ENCODE data around the gene ANKS6.

Gene ANKS6

DNA sequence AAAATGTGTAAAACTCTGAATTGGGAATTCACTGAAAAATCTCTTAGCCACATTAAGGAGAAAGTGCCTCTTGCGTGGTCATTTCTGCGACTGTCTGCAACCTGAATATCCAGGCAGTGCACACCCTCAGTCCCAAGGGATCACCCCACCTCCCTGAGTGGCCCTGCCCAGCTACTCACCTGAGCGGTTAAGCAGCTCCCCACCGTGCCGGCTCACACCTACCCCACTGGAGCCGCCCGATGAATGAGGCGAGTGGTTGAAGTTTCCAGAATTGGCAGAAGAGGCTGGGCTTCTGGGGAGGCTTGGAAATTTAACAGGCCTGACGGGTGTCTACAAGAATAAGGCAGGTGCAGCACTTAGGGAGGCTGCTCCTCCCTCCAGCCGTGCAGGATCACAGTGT is 25.6 kb downstream of the ANKS6 start:
- DNase-seq: no peak

DNA sequence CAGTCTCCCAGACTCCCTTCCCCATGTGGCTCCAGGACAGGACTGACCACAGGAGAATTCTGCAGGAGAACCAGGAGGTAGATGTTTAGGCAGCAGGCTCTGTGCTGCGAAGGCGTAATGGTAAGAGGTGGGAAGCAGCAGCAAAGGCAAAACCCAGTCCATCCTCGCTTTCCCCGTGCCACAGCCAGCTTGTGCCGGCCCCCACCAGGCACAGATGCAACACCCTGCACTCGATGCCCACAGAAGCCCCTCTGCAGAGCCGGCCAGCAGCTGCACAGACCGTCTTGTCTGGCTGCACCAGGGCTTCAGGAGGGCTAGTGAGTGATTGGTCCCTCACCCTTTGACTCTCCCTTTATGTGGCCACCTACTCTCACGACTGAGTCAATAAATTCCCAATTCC is 28.0 kb downstream of the ANKS6 start:
- DNase-seq: no peak

DNA sequence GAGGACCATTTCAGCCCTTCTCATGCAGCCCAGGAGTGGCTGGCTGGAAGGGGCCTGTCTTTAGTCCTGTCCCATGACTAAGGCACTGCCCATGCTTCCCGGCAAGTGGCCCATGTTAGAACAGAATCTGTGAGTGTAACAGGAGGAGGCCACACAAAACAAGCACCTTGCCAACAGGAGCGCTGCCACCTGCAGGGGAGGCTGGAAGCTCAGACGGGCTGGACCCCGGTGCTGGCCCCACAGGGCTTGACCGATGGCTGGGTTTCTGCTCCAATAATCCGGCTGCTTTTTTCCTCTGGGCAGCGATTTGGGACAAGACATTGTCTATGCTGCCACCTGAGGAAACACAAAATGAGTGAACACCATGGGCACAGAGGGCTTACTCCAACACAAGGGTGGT is 28.4 kb downstream of the ANKS6 start:
- no peak for DNase-seq

DNA sequence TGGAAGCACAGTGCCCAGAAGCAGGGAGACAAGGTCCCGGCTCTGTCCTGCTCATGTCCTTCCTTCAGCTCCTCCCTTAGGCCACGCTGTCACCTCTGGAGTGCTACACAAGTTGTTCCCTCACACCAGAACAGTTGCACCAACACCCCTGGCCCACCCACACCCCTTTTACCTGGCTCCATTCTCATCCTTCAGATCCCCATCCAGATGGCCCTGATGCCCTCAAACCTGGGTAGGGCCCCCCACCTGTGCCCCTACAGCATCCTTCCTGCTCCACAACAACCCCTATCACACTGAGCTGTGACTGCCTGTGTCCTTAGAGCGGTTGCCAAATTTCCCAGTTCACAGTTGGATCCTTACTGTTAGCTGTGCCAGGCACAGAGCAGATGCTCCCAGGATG is 29.2 kb downstream of the ANKS6 start:
- no peak for DNase-seq

DNA sequence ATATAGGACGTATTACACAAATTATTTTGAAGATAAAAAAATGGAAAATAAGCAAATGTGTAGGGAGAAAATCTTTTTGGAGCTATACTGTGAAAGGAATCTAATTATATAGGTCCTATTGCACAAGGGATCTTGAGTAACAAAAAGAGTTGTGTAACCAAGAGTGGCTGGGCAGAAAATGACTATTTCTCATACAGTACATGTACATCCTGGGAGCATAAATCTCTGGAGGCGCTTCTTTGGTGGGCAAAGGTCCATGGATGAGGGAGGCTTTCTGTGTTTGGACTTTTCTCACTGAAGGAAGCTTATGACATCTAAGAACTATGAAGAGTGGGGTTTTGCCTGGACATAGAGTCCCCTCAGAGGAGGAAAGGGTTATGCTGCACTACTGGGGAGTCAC is 29.8 kb downstream of the ANKS6 start:
- DNase-seq: no peak

DNA sequence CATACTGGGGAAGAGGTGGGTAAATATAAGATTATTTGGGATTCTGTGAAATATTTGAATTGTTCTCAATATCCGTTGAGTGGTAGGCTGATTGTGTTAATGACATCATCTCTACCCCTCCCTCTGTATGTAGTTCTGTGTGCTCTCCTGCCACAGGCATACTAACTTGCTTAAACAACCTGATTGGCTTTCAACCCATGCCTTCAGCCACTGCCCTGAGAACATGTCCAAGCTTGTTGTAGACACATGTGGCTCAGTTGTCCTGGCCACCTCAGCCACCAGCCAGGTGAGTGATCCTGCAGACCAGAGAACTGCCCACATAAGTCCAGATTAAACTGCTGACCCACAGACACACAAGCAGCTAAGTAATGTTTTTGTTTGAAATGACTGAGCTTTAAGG is 31.1 kb downstream of the ANKS6 start:
- DNase-seq: no peak

DNA sequence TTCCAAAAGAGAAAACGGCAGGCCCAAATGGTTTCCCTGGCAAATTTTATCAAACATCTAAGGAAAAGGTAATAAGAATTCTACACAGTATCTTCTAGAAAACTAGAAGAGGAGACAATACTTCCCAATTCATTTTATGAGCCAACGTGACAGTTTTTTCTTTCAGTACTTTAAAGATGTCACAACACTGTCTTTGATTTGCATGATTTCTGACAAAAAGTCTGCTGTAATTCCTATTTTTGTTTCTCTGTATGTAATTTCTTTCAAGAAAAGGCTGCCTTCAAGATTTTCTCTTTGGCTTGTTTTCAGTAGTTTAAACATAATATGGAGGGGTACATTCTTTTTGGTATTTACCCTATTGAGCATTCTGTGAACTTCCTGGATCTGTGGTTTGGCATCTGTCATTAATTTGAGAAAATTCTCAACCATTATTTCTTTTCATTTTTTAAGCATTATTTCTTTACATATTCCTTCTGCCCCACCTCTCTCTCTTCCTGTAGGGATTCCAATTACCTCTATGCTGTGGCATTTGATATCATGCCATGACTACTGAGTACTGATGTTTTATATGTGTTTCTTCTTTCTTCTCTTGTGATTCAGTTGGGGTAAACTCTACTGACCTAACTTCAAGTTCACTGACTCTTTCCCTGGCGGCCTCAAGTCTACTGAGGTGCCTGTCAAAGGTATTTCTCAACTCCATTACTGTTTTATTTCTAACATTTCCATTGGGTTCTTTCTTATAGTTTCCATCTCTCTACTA is 32.2 kb downstream of the ANKS6 start:
- DNase-seq: no peak

DNA sequence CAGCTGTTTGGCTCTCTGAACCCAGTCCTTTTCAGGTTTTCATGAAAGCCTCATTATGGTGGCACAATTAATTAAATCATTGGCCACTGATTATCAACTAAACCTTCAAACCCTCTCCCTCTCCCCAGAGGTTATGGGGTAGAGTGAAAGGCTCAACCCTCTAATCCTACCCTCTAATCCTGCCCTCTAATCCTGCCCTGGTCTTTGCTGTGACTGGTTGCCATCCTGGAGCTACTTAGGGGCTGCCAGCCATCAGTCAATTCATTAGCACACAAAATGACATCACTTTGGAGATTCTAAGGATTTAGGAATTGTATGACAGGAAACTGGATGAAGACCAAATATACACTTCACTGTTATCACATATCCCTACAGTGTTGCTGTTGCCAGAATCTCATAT is 36.1 kb downstream of the ANKS6 start:
- no peak for DNase-seq

DNA sequence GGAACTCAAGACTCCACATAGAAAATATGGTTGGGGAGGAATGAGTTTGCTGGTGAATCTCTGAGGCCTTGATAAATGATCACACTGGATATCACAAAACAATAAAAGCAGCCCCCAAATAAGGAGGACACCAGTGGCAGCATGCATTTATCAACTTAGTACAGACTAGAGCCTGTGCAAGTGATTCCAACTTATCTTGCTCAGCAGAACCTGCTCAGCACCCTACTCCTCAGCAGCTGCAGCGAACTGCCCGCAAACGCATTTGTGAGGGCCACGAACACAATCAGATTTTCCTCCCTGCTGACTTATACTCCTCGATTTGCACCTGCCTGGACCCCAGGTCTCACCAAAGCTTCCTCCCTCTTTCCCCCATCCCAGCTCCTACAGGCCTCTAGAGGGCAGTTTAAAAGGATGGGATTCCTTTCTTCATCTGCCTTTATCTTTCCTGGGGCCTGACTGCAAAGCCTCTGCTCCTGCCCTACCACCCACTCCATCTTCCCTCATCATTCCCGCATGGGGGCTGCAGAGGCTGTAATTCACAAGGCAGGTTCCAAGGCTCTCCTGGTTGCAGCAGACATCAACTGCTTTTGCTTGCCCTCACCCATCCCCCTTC is 41.2 kb downstream of the ANKS6 start:
- DNase-seq: no peak

DNA sequence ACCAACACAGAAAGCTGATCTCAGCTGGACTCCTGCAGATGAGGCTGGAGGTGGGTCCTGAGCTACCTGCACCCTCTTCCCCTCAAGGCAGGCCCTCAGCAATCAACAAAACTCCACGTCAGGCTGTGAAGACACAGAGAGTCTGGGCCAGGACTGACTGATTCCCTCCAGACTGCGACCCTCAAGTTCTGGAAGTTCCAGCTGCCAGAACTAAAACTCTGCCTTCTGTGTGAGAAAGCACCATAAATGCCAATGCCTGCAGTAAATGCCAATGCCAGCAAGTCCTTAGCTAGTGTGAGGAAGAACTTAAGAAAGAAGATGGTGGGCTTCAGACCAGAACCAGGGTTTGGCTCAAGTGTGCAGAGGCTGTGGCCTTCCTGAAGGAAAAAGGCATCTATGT is 45.1 kb downstream of the ANKS6 start:
- DNase-seq: no peak

DNA sequence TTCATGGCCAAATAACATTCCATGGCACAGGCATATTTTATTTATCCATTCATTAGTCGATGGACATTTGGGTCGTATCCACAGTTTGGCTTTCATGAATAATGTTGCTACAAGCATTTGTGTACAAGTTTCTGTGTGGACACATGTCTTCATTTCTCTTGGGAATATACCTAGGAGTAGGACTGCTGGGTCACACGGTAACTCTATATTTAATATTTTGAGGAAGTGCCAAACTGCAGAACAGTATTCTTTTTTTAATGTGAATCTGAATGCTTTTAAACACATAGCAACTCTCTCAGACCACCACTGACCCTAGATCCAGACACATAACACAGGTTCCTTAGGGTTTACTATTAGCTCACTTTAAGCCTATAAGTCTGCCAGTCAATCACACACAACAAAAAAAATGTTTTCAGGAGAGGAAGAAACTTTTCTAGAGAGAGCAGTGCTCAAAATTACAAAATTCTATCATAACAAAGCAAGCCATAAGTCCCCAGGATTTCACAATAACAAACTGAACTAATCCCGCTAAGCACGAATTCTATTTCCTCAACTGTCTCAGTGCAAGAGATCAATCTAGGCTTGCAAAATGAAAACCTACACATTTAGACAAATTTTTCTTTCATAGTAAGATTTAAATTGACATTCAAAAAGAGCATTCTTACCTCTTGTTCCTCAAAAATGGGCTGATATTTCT is 45.8 kb downstream of the ANKS6 start:
- DNase-seq: no peak

DNA sequence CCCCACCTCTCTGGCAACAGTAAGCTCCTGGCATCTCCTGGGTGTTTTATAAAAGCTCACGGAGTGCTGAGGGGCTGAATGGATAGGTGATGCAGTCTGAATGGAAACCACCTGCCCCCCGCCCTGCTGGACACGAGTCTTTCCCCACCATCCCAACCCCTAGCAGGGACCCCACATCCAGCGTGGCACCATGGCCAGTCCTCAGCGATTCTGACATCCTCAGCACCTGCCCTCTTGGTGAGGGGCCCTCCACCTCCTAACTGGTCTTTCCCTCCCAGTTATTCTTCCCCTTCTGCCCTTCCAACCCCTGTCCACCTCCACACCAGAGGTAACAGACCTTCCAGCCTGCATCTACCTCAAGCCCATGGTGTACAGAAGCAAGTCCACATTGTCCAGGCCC is 48.9 kb downstream of the ANKS6 start:
- no peak for DNase-seq

DNA sequence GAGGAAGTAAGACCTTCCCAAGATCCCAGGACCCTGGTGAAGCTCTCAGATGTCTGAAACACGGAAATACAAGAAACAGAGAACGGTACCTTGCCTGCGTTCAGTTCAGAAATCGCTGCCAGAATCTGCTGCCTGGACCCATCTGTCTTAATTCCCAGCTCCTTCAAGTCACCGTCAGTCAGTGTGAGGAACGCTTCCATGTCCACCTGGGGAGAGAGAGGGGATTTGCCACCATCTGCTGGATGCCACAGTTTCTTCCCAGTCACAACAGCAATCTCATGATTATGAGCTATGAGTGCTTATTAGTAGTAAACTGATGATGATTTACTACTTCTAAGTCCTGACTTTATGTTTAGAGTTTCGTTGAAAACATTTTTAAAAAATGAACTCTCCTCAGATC is 50.9 kb downstream of the ANKS6 start:
- no peak for DNase-seq

DNA sequence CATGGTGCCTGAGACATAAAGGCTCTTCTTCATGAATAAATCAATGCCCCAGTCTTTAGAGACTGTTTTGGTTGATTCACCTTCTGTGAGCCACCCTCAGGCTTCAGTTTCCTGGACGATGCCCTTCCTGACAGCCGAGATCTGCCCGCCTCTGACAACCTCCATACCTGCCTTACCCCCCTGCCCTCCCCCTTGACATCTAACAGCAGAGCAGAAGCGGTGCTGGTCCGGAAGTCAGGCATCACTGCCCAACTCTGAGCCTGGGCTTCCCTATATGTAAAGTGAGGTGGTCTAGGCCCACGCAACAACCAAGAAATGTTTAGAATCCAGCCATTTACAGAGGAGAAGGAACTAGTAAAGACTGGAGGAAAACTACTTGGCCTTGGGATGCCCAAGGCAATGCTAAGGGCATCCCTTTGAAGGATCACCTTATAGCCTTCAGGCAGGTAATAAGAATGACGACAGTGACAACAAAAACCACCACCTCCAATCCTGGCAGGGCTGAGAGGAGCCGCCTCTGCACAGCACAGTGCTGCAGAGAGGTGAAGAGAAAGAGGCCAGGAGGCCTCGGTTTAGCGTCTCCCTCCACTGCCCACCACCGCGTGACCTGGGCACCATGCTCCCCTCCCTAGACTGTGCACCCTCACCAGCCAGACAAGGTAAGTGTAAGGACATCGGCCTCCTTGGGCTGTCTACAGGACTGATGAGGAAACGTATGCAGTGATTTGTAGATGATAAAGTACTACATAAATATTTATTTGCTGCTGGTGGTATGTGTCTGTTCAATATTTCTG is 52.3 kb downstream of the ANKS6 start:
- no peak for DNase-seq

DNA sequence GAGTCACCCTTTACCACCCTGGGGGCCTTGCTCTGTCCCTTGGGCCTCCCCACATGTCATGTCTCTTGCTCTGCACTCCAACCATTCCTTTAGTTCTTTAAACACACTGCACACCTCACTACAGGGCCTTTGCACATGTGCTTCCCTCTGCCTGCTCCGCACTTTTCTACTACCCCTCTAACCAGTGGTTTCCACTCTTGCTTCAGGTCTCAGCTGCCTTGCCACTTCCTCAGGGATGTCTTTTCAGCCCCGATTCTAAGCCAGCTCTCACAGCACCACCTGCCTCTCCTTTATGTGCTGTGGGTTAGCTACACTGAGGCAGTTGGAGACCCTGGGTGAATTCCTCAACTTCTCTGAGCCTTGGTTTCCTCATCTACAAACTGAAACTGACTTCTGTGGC is 53.0 kb downstream of the ANKS6 start:
- no peak for DNase-seq

DNA sequence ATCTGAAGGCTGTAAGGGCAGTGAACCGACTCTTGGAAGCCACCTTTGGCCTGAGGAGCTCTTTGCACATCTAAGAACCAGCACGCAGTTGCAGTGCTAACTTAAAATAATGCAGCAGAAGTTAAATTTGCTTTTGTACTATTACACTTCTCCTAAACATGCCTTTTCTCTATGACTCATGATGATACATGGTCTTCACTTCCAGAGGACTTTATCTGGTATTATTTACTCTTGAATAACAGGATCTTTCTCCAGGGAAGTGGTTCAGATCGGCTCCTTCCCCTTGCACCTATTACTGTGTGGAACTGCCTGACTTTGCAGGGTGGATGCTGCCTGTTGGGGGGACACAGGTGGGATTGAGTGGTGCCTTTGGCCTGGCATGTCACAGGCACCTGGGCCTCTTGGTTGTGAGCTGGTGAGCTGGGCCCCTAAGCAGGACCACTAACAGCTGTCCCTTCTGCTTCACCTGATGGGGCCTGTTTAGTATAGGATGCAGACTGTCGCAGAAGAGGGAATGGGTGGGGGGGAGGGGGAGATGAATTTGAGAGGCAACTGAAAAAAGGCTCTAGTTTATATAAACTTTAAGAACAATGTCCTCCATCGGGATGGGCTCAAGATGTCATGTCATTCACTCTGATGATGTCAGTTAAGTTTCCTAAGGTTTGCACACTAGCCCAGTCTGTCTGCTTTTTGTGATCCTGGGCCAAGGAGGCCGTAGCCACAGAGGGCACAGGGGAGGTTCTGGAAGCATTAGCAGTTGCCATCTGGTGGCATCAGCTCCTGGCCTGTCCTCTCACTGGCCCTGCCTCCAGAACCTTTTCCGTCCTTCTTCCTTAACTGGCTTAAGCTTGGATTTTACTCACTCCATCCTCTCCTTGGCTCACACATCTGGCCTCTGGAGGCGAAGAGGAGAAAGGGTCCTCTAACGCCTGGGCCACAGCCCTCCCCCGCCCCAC is 53.8 kb downstream of the ANKS6 start:
- DNase-seq: no peak

DNA sequence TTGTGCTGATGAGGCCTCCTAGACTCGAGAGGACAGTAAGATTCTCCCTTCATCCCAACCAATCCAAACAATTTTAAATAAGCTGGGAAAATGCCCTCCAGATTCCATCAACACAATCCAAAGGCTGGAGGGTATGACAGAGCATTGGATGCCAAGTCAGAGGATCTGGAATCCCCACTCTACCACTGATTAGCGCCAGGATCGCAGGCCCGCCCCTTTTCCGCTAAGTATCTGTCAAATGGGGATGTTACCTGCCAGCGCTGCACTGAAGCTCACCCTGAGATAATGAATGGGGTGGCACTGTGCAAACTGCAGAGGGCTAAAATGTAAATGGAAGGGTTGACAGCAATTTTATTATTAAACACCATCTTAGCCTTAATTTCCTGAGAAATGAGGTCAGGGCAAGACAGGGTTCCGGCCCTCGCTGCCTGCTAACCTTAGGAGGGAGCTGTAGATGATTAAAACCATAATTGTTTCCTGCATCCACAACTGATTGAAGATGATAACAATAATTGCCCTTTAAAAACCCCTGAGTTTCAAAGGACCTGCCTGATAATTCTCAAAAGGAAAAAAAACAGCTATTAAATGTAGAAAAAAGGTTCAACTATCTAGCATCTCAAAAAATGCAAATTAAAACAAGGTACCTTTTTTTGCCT is 56.0 kb downstream of the ANKS6 start:
- DNase-seq: no peak

DNA sequence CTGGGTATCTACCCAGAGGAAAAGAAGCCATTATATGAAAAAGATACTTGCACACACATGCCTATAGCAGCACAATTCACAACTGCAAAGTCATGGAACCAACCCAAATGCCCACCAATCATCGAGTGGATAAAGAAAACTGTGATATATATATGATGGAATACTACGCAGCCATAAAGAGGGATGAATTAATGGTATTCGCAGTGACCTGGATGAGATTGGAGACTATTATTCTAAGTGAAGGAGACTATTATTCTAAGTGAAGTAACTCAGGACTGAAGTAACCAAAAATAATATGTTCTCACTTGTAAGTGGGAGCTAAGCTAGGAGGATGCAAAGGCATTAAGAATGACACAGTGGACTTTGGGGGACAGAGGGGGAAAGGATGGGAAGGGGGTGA is 57.6 kb downstream of the ANKS6 start:
- no peak for DNase-seq

DNA sequence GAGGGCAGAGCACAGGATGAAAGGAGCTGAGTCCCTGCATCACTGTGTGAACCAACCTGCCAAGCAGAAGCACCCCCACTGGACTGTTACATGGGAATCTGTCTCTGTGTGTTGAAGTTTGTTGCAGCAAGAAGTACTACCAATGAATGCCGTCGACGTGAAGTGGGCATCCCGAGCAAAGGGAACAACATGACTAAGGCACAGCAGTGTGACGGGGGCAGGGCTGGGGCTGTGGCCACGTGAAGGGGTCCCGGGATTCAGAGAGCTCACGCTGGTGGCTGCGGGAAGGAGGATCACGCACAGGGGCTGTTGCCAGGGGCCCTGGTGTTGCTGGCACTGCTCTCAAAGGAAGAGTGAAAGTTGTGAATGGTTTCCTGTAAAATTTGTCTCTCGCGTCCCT is 60.1 kb downstream of the ANKS6 start:
- no peak for DNase-seq

DNA sequence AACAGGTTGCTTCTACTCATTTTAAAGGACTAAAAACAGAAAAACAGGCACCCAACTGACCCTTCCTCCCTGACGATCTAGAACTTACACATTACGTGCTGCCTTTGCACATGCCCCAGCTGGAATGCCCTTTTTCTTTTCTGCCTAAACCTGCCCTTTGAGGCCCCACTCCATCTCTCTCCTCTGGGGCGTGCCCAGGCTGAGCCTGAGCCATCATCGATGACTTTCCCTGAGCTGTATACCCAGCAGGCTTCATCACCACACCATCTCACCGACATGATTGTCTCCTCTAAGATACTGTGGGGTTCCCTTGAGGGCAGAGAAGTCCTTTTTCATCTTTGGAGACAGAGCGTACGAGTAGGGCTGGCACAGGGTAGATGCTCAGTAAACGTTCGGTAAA is 63.6 kb downstream of the ANKS6 start:
- no peak for DNase-seq

DNA sequence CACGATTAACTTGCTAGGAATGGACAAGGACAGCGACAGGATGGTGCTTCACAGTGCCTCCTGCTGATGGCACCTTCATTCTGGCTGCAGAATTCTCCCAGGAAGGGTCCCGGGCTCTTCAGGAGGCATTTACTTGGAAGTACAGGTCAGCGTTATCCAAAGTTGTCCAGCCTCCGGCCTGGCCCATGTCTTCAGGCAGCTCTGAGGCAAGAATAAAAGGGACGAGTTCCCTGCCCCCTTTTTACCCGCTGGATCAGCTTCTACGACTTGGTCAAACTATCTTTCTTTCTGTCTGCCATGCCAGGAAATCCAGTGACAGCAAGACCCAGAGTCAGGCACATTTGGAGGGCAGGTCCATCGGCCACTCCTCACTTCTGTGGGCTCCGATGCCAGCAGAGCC is 64.3 kb downstream of the ANKS6 start:
- DNase-seq: no peak

DNA sequence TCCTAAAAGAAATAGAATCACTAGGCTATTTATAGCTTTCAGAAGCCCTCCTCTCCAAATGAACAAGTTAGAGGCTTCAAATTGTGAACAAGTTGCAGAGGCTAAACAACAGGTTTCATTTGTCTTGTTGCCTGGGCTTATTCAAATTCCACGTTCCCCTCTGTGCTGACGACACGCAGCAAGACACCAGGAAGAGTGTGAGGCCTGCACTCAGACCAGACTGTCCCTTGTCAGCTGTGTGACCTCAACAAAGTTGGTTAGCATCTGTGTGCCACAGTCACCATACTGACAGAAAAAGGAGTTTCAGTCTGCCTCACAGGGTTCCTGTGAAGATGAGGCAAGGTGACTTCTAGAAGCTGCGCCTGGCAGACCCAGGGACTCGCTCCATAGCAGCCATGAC is 65.5 kb downstream of the ANKS6 start:
- DNase-seq: no peak
